Caco-2 (cell line): Measurements from ENCODE around the gene CD300A. TPM values are rescaled to one million over a fixed set of nuclear protein-coding genes. Genes with fewer than 3 reads are reported as not detected.

Experiments used
- BruUV-seq: library from RNA; stranded (reverse); fragments of 400-500 nt; replicated peaks from 2 replicates; lab custom pipeline; 2021; lab: Mats Ljungman, UMichigan
- CTCF ChIA-PET: fragments of 300-600 bp; sonication (Branson Sonifier 250); formaldehyde crosslinking; loops from one replicate; lab custom pipeline; 2022; ENCODE audit warnings: antibody characterized with exemption; lab: Charles Lee
- POLR2A ChIA-PET: fragments of 300-600 bp; sonication (Branson Sonifier 250); formaldehyde crosslinking; loops from one replicate; lab custom pipeline; 2022; ENCODE audit warnings: antibody characterized with exemption; lab: Charles Lee
- DNase-seq, 2 experiments: peaks; one replicate each; pipeline versions ENCODE4 v3.0.0 to v3.0.0-alpha.2; 2020 to 2022
- H3K27me3 ChIP-seq: replicated peaks from 2 replicates; pipeline ENCODE4 v1.6.0; 2011; ENCODE audit warnings: low read length; ENCODE audit not compliant: control insufficient read depth, insufficient read depth
- H3K36me3 ChIP-seq: 2 replicates; pipeline ENCODE4 v1.5.1; 2011; ENCODE audit warnings: low read length; ENCODE audit not compliant: control insufficient read depth, insufficient read depth
- H3K4me1 ChIP-seq: fragments of 250-450 bp; sonication (Bioruptor Pico); 2 replicates; pipeline ENCODE4 v1.5.1; 2020; ENCODE audit warnings: mild to moderate bottlenecking
- H3K4me3 ChIP-seq: 2 replicates; pipeline ENCODE4 v1.5.1; 2011; ENCODE audit warnings: low read depth, mild to moderate bottlenecking, control low read depth, low read length
- H3K9me3 ChIP-seq: fragments of 250-450 bp; sonication (Bioruptor Pico); 2 replicates; pipeline ENCODE4 v1.5.1; 2020; ENCODE audit warnings: mild to moderate bottlenecking, moderate library complexity
- H3K27ac Mint-ChIP-seq: one replicate; pipeline ENCODE4 v1.8.0; 2022; ENCODE audit warnings: mixed read lengths; ENCODE audit not compliant: unreplicated experiment
- H3K27me3 Mint-ChIP-seq: one replicate; pipeline ENCODE4 v1.8.0; 2022; ENCODE audit warnings: mixed read lengths; ENCODE audit not compliant: insufficient read depth, unreplicated experiment
- H3K36me3 Mint-ChIP-seq: one replicate; pipeline ENCODE4 v1.8.0; 2022; ENCODE audit warnings: mild to moderate bottlenecking, mixed read lengths; ENCODE audit not compliant: insufficient read depth, unreplicated experiment
- H3K4me1 Mint-ChIP-seq: one replicate; pipeline ENCODE4 v1.8.0; 2022; ENCODE audit warnings: low read depth, mixed read lengths; ENCODE audit not compliant: unreplicated experiment
- H3K4me3 Mint-ChIP-seq: one replicate; pipeline ENCODE4 v1.8.0; 2022; ENCODE audit warnings: mild to moderate bottlenecking, moderate library complexity, mixed read lengths; ENCODE audit not compliant: unreplicated experiment
- H3K9me3 Mint-ChIP-seq: one replicate; pipeline ENCODE4 v1.8.0; 2022; ENCODE audit warnings: mixed read lengths; ENCODE audit not compliant: unreplicated experiment
- CTCF ChIP-seq, 2 experiments: fragments of 200-600 bp in 1 of 2; IDR thresholded peaks; 1 replicate in 1 of 2; 2 replicates in 1 of 2; pipeline versions ENCODE4 v1.5.1 to v1.8.0; 2011 to 2022; ENCODE audit warnings: antibody characterized with exemption in 1 of 2, control low read depth in 1 of 2, inconsistent platforms in 1 of 2, low read depth in 1 of 2, low read length in 1 of 2, mild to moderate bottlenecking in 1 of 2, moderate library complexity in 1 of 2; ENCODE audit not compliant: insufficient read depth in 1 of 2, severe bottlenecking in 1 of 2, unreplicated experiment in 1 of 2
- intact Hi-C: fragments of 100-400 bp; cut with micrococcal nuclease; formaldehyde crosslinking; loops from one replicate; pipeline ENCODE4 v1.10.0; 2022; ENCODE audit not compliant: unreplicated experiment
- total RNA-seq: library from RNA; stranded (reverse); gene quantifications from 2 replicates; pipeline ENCODE4 v1.2.3, GENCODE V29; 2022

CD300A gene
- total RNA-seq, 1 experiment from 2014 or later: not detected

GRCh38 chr17:74458835-74459234 lies 7.6 kb upstream of the CD300A start:
- BruUV-seq: no TSS peak
- Histone ChIP-seq H3K9me3 (no peaks in the 10 kb centered on the region), H3K4me1 (peaks cover 9% of the 10 kb centered on the region), H3K27me3 (no peaks in the 10 kb centered on the region), H3K36me3 (no peaks in the 10 kb centered on the region), H3K4me3 (no peak overlapping the region)
- H3K27me3 Mint-ChIP-seq: no peaks in the 10 kb centered on the region
- no peak for DNase-seq
- H3K36me3 Mint-ChIP-seq: no peaks in the 10 kb centered on the region
- no peaks in the 10 kb centered on the region for H3K9me3 Mint-ChIP-seq
- POLR2A ChIA-PET: no interaction called here
- no peak overlapping the region for H3K27ac Mint-ChIP-seq
- intact Hi-C loops: loop anchor here (2.0 kb wide), 1 partner anchor 158 kb away; no protein-coding TSS in a partner anchor
- TF ChIP-seq CTCF (IDR thresholded peaks at IDR 0.05; ENCODE audit: insufficient read depth in 1 of 2, low read depth in 1 of 2, low read length in 1 of 2, severe bottlenecking in 1 of 2, unreplicated experiment in 1 of 2): no peak
- H3K4me1 Mint-ChIP-seq: peaks cover 8% of the 10 kb centered on the region
- CTCF ChIA-PET: interaction anchor here (3.1 to 9.4 kb wide), 2 partner anchors 79 to 90 kb away, joined by 18 to 110 read pairs; partner anchors contain the start of gene GPR142
- H3K4me3 Mint-ChIP-seq: no peak overlapping the region

- no peaks in the 10 kb centered on the region for H3K9me3 Mint-ChIP-seq
- Histone ChIP-seq H3K27me3 (no peaks in the 10 kb centered on the region), H3K9me3 (no peaks in the 10 kb centered on the region), H3K4me3 (no peak overlapping the region), H3K36me3 (no peaks in the 10 kb centered on the region), H3K4me1 (peaks cover 5% of the 10 kb centered on the region)
- H3K4me3 Mint-ChIP-seq: no peak overlapping the region
- intact Hi-C loops: loop anchor here (2.0 kb wide), 1 partner anchor 159 kb away; no protein-coding TSS in a partner anchor
- ChIA-PET CTCF (interaction anchor here (1.2 to 9.4 kb wide), 3 partner anchors 80 to 91 kb away, joined by 11 to 110 read pairs (median 18); partner anchors contain the start of gene GPR142), POLR2A (no interaction called here)
- no peak for TF ChIP-seq CTCF (IDR thresholded peaks at IDR 0.05; ENCODE audit: insufficient read depth in 1 of 2, low read depth in 1 of 2, low read length in 1 of 2, severe bottlenecking in 1 of 2, unreplicated experiment in 1 of 2)
- H3K36me3 Mint-ChIP-seq: no peaks in the 10 kb centered on the region
- H3K27ac Mint-ChIP-seq: no peak overlapping the region
- DNase-seq: no peak
- H3K27me3 Mint-ChIP-seq: no peaks in the 10 kb centered on the region
- peaks cover 8% of the 10 kb centered on the region for H3K4me1 Mint-ChIP-seq
- no TSS peak for BruUV-seq
These were observed 6.8 kb upstream of the CD300A start for GRCh38 chr17:74459622-74460021.

- ChIA-PET POLR2A (no interaction called here), CTCF (interaction anchor here (0.6 to 1.3 kb wide), 4 partner anchors 24 to 92 kb away, joined by 3 to 11 read pairs (median 4); no protein-coding TSS in a partner anchor)
- Mint-ChIP-seq H3K27me3 (no peaks in the 10 kb centered on the region), H3K9me3 (no peaks in the 10 kb centered on the region), H3K27ac (no peak overlapping the region), H3K36me3 (no peaks in the 10 kb centered on the region), H3K4me1 (peaks cover 8% of the 10 kb centered on the region), H3K4me3 (no peak overlapping the region)
- DNase-seq: no peak
- H3K36me3 ChIP-seq: no peaks in the 10 kb centered on the region
- H3K4me3 ChIP-seq: no peak overlapping the region
- no TSS peak for BruUV-seq
- no peaks in the 10 kb centered on the region; the same call in 1 of the 2 replicates for H3K4me1 ChIP-seq
- intact Hi-C loops: no loop called here
- H3K9me3 ChIP-seq: no peaks in the 10 kb centered on the region
- TF ChIP-seq CTCF (IDR thresholded peaks at IDR 0.05; ENCODE audit: insufficient read depth in 1 of 2, low read depth in 1 of 2, low read length in 1 of 2, severe bottlenecking in 1 of 2, unreplicated experiment in 1 of 2): no peak
- no peaks in the 10 kb centered on the region for H3K27me3 ChIP-seq
These were observed 6.2 kb upstream of the CD300A start for GRCh38 chr17:74460241-74460640.
